KBM-7 (cell line): ENCODE measurements around the gene TMEM44.

Experiments
- DNase-seq: peaks from one replicate; pipeline ENCODE4 v3.0.0-alpha.2; 2015
- in situ Hi-C: fragments of 300-500 bp; cut with MboI; formaldehyde crosslinking; loops from 2 replicates; pipeline ENCODE4 v1.14.3; 2020; ENCODE audit warnings: low sequenced_read_pairs, low pct_unique_long_range_greater_than_20kb, mixed read lengths

TMEM44 gene

GRCh38 chr3:194633349-194634004 is at the start of gene TMEM44:
Gene TMEM44, minus strand, starts transcription at chr3:194633419. Its CDS starts 204 bp downstream, at chr3:194633215.
- in situ Hi-C loops, result no loop called here

GRCh38 chr3:194682694-194683310 is 49.6 kb upstream of the TMEM44 start:
- peak; percentile 92 for DNase-seq
- in situ Hi-C loops, result loop anchor here (10.0 to 25.0 kb wide), 3 partner anchors 429 to 854 kb away; partner anchors contain the start of gene PPP1R2

More at GRCh38 chr3:194633349-194634004, at the start of gene TMEM44:
- peak; percentile 87 for DNase-seq

- in situ Hi-C loops, result loop anchor here (10.0 to 25.0 kb wide), 3 partner anchors 430 to 855 kb away; partner anchors contain the start of gene PPP1R2
- no peak for DNase-seq
Measured at GRCh38 chr3:194682189-194682693, 49.0 kb upstream of the TMEM44 start.

DNA sequence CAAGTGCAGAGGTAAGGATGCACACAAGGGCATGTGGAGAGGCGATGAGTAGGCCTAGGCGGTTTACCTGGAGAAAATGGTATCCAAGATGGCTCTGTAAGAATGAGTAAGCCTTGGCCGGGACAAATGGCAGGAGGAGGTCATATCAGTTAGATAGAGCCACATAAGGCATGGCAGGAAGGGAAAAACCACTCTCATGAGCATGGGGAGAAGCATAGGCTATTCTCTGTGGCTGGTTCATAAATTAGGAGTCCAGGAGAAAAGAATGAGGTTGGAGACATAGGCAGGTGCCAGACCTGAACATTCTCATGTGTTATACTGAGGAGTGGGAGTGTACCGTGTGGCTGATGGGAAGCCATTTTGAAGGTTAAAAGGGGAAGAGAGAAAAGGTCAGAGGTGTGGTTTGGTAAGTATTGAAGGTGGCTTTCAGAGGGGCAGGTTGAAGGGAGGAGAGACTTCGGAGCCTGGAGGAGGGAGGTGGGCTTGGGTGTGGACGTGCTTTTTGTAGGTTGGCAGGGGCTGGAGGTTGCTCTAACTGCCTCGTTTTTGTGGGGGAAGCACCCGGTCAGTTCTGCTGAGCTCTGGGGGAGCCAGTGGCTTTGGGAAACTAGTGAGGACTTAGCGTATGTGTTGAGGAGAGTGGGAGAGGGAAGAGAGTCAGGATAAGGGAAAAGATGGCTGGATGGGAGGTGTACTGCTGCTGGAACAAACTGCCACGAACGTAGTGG is 47.8 kb upstream of the TMEM44 start:
- DNase-seq, result no peak
- in situ Hi-C loops, result loop anchor here (10.0 to 25.0 kb wide), 3 partner anchors 431 to 856 kb away; partner anchors contain the start of gene PPP1R2

DNA sequence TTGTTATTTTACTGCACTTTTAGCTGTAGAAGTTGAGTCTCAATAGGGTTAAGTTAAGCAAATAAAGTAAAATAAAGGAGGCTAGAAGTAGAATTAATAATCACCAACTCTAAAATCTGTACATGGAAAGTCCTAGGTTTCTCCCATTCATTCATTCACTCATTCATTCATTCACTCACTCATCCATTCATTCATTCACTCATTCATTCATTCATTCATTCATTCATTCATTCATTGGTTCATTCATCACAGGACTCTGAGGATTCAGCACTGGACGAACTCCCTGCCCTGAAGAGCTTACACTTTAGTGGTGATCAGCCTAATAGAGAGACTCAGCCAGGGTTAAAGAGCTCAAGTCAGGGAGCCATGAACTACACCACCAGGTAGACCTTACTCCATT is 43.3 kb upstream of the TMEM44 start:
- in situ Hi-C loops, result loop anchor here (25.0 kb wide), 2 partner anchors 436 to 861 kb away; partner anchors contain the start of gene PPP1R2
- DNase-seq, result no peak

GRCh38 chr3:194675680-194676079 is 42.5 kb upstream of the TMEM44 start:
- no peak for DNase-seq
- in situ Hi-C loops, result loop anchor here (25.0 kb wide), 2 partner anchors 437 to 862 kb away; partner anchors contain the start of gene PPP1R2

GRCh38 chr3:194675081-194675640 is 41.9 kb upstream of the TMEM44 start:
- in situ Hi-C loops, result loop anchor here (25.0 kb wide), 2 partner anchors 437 to 862 kb away; partner anchors contain the start of gene PPP1R2
- DNase-seq, result peak; percentile 31

GRCh38 chr3:194673761-194674160 is 40.5 kb upstream of the TMEM44 start:
- DNase-seq, result no peak
- in situ Hi-C loops, result no loop called here

GRCh38 chr3:194672876-194673275 is 39.7 kb upstream of the TMEM44 start:
- no peak for DNase-seq
- in situ Hi-C loops, result no loop called here

- DNase-seq, result peak; percentile 96
- in situ Hi-C loops, result no loop called here
Measured at GRCh38 chr3:194671900-194672808, 38.9 kb upstream of the TMEM44 start, which contains the start of gene LSG1. Gene LSG1, minus strand, starts transcription at chr3:194672191. Its CDS starts 29 bp downstream, at chr3:194672162.

- peak; percentile 65 for DNase-seq
- in situ Hi-C loops, result no loop called here
Measured at GRCh38 chr3:194671511-194671899, 38.3 kb upstream of the TMEM44 start.

- no peak for DNase-seq
- in situ Hi-C loops, result no loop called here
Measured at GRCh38 chr3:194667363-194667762, 34.1 kb upstream of the TMEM44 start.

DNA sequence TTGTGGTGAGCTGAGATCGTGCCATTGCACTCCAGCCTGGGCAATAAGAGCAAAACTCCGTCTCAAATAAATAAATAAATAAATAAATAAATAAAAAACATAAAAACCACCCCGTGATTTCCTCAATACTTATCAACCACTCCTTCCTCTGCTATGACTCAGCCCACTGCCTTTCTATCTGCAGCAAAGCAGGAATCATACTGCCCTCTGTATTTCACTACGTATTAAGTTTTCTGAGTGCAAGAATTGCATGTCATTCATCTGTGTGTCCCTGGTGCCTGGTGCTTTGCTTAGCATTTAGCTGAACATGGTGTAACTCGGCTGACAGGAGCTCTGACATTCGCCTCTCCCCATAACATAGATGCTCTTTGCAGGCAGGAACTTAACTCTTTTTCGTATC is 31.6 kb upstream of the TMEM44 start:
- in situ Hi-C loops, result no loop called here
- DNase-seq, result no peak

DNA sequence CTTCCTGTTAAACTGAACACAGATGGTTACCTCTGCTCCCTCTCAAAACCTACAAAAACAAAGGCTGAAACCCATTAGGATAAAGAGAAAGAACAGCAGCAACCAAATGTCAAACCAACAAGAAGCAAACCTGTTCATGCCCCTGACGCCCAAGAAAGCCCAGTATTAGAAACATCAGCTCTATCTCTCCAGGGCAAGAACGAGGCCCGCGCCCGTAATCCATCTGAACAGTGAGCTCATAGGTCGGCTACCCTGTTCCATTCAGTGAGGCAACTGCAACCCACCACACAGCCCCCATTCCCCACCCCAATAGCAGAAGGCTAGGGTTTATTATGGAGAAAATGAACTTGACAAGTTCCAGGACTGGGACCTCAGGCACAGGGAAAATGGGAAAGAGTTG is 28.7 kb upstream of the TMEM44 start:
- in situ Hi-C loops, result no loop called here
- DNase-seq, result no peak

- in situ Hi-C loops, result no loop called here
- no peak for DNase-seq
Measured at GRCh38 chr3:194661374-194661773, 28.2 kb upstream of the TMEM44 start.

GRCh38 chr3:194659778-194660177 is 26.6 kb upstream of the TMEM44 start:
- DNase-seq, result no peak
- in situ Hi-C loops, result no loop called here

DNA sequence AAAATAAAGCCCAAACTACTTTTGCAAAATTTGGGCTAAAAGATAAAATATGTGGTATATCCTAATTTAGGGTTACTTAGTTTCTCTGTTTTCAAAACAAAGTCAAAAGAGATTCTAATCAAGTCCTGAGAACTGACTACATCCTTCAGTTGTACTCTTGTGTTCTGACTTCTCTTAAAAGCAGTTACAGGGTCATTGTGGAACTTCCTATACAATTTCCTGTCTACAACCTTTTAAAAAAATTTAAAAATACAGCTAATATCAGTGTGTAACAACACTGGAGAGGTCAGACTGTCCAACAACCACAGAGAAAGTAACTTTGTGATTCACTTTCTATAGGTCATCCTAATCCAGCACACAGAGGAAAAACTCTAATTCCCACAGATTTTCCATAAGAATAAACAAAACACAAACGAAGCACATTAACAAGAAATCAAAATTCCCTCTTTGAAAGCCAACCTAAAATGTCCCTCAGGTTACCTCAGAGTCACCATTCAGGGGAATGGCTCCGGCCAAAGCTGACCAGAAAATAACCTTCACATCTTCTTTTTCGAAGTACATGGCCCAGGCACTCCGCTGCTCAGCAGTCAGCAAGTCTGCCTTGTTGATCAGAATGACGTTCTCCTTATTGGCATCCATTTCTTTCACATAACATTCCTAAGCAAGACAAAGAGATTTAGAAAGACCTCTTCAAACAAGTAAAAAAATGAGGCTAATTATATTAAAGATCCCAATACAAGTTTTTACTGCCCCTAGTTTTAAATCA is 25.4 kb upstream of the TMEM44 start:
- in situ Hi-C loops, result no loop called here
- DNase-seq, result no peak
